RKO (cell line): Measurements from ENCODE around the gene ROBO2.
A peak's percentile ranks its signal among the peaks of the same experiment; 100 is the strongest.

Experiments
- DNase-seq: peaks from one replicate; pipeline ENCODE4 v3.0.0-alpha.2; 2016; ENCODE audit warnings: low spot score

Gene ROBO2

GRCh38 chr3:77414881-77415280 lies 375.0 kb downstream of the ROBO2 start:
- DNase-seq, result no peak

- DNase-seq, result no peak
Observed at GRCh38 chr3:77420336-77420735, 380.4 kb downstream of the ROBO2 start.

GRCh38 chr3:77421916-77422315 lies 382.0 kb downstream of the ROBO2 start:
- DNase-seq, result no peak

- no peak for DNase-seq
Observed at GRCh38 chr3:77426531-77426930, 386.6 kb downstream of the ROBO2 start.

GRCh38 chr3:77427528-77427927 lies 387.6 kb downstream of the ROBO2 start:
- no peak for DNase-seq

GRCh38 chr3:77436908-77437307 lies 397.0 kb downstream of the ROBO2 start:
- DNase-seq, result no peak

GRCh38 chr3:77446084-77446483 lies 406.2 kb downstream of the ROBO2 start:
- DNase-seq, result no peak

- no peak for DNase-seq
Observed at GRCh38 chr3:77446761-77447160, 406.9 kb downstream of the ROBO2 start.

- DNase-seq, result no peak
Observed at GRCh38 chr3:77449459-77450350, 409.8 kb downstream of the ROBO2 start.

- DNase-seq, result no peak
Observed at GRCh38 chr3:77456431-77456830, 416.5 kb downstream of the ROBO2 start.

GRCh38 chr3:77456906-77457305 lies 417.0 kb downstream of the ROBO2 start:
- no peak for DNase-seq

- peak; percentile 67 for DNase-seq
Observed at GRCh38 chr3:77459926-77460325, 420.0 kb downstream of the ROBO2 start.

GRCh38 chr3:77460326-77460725 lies 420.4 kb downstream of the ROBO2 start:
- no peak for DNase-seq

GRCh38 chr3:77462951-77463350 lies 423.1 kb downstream of the ROBO2 start:
- no peak for DNase-seq

- DNase-seq, result no peak
Observed at GRCh38 chr3:77464111-77464688, 424.3 kb downstream of the ROBO2 start.

GRCh38 chr3:77466562-77467115 lies 426.7 kb downstream of the ROBO2 start:
- DNase-seq, result no peak

- no peak for DNase-seq
Observed at GRCh38 chr3:77467702-77468625, 428.1 kb downstream of the ROBO2 start.

- no peak for DNase-seq
Observed at GRCh38 chr3:77468626-77469020, 428.7 kb downstream of the ROBO2 start.

GRCh38 chr3:77475507-77475906 lies 435.6 kb downstream of the ROBO2 start:
- DNase-seq, result no peak

GRCh38 chr3:77479021-77479420 lies 439.1 kb downstream of the ROBO2 start:
- no peak for DNase-seq

GRCh38 chr3:77489216-77489615 lies 449.3 kb downstream of the ROBO2 start:
- no peak for DNase-seq

GRCh38 chr3:77491961-77492360 lies 452.1 kb downstream of the ROBO2 start:
- no peak for DNase-seq
